ENCODE results near the gene ZRANB2. TPM values are rescaled to one million over a fixed set of nuclear protein-coding genes. Genes with fewer than 3 reads are reported as not detected.

Gene ZRANB2
- total RNA-seq, 1 donor, result 47.1 TPM

- no peak for TF ChIP-seq CTCF (IDR thresholded peaks at IDR 0.05; ENCODE audit: insufficient read depth, low read depth, low read length)
- DNase-seq (ENCODE audit: low read depth), result no peak
- H3K4me3 ChIP-seq (ENCODE audit: low read depth, low read length), result no peak overlapping the region
These were observed 57.3 kb downstream of the ZRANB2 start for GRCh38 chr1:71023515-71023914.

DNA sequence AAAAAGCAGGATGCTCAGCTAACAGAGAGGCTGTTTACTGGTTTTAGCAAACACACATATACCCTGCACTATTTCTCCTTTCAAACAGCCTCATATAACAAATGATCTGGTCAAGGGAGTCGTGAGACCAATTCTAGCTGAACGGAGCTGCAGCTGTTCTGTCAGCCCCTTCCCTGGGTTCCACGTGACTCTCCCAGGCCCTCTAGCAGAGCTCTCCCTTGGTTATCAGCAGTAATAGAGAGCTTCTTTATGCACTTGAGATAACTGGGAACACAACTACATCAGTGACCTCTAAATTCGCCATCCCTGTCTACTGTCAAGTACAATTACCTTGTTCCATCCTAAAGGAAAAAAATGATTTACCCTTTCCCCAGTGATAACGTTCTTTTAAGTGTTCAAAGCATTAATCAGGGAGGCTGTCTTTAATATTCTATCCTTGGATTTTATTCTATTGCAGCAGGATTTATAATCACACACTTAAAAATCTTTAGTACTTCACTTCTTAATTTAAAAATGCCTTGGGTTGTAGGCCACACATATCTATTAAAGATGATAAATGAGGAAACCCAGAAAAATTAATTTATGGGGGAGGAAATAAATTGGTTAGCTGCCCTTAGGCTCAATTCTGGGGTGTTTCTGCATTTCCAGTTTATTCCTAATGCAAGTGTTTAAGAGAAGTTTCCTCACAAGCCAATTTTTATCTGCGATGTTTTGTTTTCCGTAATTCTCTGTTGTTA, 61.4 kb downstream of the ZRANB2 start:
- H3K4me3 ChIP-seq (ENCODE audit: low read depth, low read length), result no peak overlapping the region
- DNase-seq (ENCODE audit: low read depth), result no peak
- no peak for TF ChIP-seq CTCF (IDR thresholded peaks at IDR 0.05; ENCODE audit: insufficient read depth, low read depth, low read length)

DNA sequence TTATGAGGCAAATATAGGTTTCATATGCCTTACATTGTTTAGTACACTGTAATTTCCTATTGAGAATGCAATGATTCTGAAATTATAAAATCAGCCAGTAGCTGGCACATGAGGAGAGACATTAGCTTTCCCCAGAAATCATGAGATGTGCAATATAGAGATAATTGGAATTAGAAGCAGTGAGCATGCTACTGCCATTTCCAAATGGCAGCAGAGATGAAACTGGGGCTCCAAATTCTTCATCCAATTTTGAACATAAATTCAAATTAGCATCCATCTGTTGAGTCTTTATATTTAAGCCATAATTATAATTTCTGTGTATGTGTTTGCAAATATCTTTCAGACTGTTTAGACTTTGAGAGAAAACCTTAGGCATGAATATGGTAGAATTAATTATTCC, 62.0 kb downstream of the ZRANB2 start:
- H3K4me3 ChIP-seq (ENCODE audit: low read depth, low read length), result no peak overlapping the region
- TF ChIP-seq CTCF (IDR thresholded peaks at IDR 0.05; ENCODE audit: insufficient read depth, low read depth, low read length), result no peak
- DNase-seq (ENCODE audit: low read depth), result no peak

DNA sequence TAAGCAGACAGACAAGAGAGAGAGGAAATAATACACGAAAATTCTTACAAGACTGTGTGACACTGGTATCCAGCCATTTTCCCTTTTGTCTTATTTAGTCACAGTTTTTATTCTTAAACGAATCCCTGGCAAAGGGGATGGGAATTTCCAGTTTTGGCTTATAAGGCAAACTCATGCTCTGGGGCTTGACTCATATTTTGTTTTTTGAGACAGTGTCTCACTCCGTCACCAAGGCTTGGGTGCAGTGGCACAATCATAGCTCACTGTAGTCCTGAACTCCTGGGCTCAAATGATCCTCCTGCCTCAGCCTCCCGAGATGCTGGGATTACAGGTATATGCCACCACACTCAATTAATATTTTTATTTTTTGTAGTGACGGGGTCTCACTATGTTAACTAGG, 65.1 kb downstream of the ZRANB2 start:
- no peak overlapping the region for H3K4me3 ChIP-seq (ENCODE audit: low read depth, low read length)
- DNase-seq (ENCODE audit: low read depth), result no peak
- no peak for TF ChIP-seq CTCF (IDR thresholded peaks at IDR 0.05; ENCODE audit: insufficient read depth, low read depth, low read length)

GRCh38 chr1:71014178-71014579, 66.7 kb downstream of the ZRANB2 start:
- no peak for TF ChIP-seq CTCF (IDR thresholded peaks at IDR 0.05; ENCODE audit: insufficient read depth, low read depth, low read length)
- DNase-seq (ENCODE audit: low read depth), result peak; percentile 42
- no peak overlapping the region for H3K4me3 ChIP-seq (ENCODE audit: low read depth, low read length)

Small RNAs within 50 kb of the gene (small RNA-seq; reads per million reads assigned to genes)
- 61.8 reads per million, percentile 96 among the genes with 10 or more reads in this experiment for gene MIR186

Other genes starting within 250 kb of the ZRANB2 start
- 0.86 and 0.97 TPM in 2 replicates for gene PTGER3, start 33.2 kb downstream of the ZRANB2 start, total RNA-seq

Measured in fibroblast of villous mesenchyme (primary cell).